Liver (tissue), 9 donors: ENCODE data around the gene PPME1. TPM values are rescaled to one million over a fixed set of nuclear protein-coding genes. Genes with fewer than 3 reads are reported as not detected.

Experiments
- DNase-seq: peaks from one replicate; pipeline ENCODE4 v3.0.0-alpha.2; 2017; ENCODE audit warnings: low spot score
- H3K27ac ChIP-seq, 2 donors: one replicate each; pipeline ENCODE4 v1.7.0; 2013; ENCODE audit warnings: inconsistent platforms in 2 of 2, low read length in 2 of 2, control low read depth in 1 of 2, low read depth in 1 of 2, mild to moderate bottlenecking in 1 of 2
- H3K27me3 ChIP-seq, 4 donors: one replicate each; pipeline versions ENCODE4 v1.6.1 to v1.7.0; 2013; ENCODE audit warnings: low read length in 3 of 4, inconsistent platforms in 1 of 4, mild to moderate bottlenecking in 1 of 4, moderate library complexity in 1 of 4; ENCODE audit not compliant: control insufficient read depth in 4 of 4, insufficient read depth in 4 of 4
- H3K36me3 ChIP-seq, 4 donors: one replicate each; pipeline versions ENCODE4 v1.6.1 to v1.7.0; 2013; ENCODE audit warnings: low read length in 3 of 4, mild to moderate bottlenecking in 3 of 4, low read depth in 1 of 4, moderate library complexity in 1 of 4; ENCODE audit not compliant: control insufficient read depth in 4 of 4, insufficient read depth in 3 of 4
- H3K4me1 ChIP-seq, 4 donors: one replicate each; pipeline versions ENCODE4 v1.6.1 to v1.7.0; 2013; ENCODE audit warnings: low read length in 3 of 4, mild to moderate bottlenecking in 3 of 4, moderate library complexity in 1 of 4; ENCODE audit not compliant: control insufficient read depth in 4 of 4, insufficient read depth in 4 of 4
- H3K4me3 ChIP-seq, 3 donors: one replicate each; pipeline versions ENCODE4 v1.6.1 to v1.7.0; 2013; ENCODE audit warnings: low read length in 3 of 3, control low read depth in 1 of 3, low read depth in 1 of 3, mild to moderate bottlenecking in 1 of 3
- H3K9ac ChIP-seq, 2 donors: one replicate each; pipeline ENCODE4 v1.7.0; 2013; ENCODE audit warnings: low read length in 2 of 2, mild to moderate bottlenecking in 2 of 2, moderate library complexity in 2 of 2, control low read depth in 1 of 2, low read depth in 1 of 2
- H3K9me3 ChIP-seq, 4 donors: one replicate each; pipeline versions ENCODE4 v1.6.1 to v1.7.0; 2013; ENCODE audit warnings: low read length in 3 of 4; ENCODE audit not compliant: control insufficient read depth in 4 of 4
- EGR1 ChIP-seq, 2 donors: IDR thresholded peaks; 2 replicates each; pipeline ENCODE4 v1.6.1; 2016 to 2018; ENCODE audit warnings: antibody characterized with exemption in 2 of 2, low read depth in 2 of 2
- FOXA2 ChIP-seq: IDR thresholded peaks from 2 replicates; pipeline ENCODE4 v1.6.1; 2016; ENCODE audit warnings: antibody characterized with exemption
- GABPA ChIP-seq, 2 donors: IDR thresholded peaks in 1 of 2; conservative IDR thresholded peaks in 1 of 2; 2 replicates each; pipeline ENCODE4 v1.6.1; 2016; ENCODE audit warnings: antibody characterized with exemption in 2 of 2, mild to moderate bottlenecking in 1 of 2, moderate library complexity in 1 of 2
- HNF4G ChIP-seq: IDR thresholded peaks from 2 replicates; pipeline ENCODE4 v1.6.1; 2016; ENCODE audit warnings: antibody characterized with exemption
- JUND ChIP-seq, 2 donors: IDR thresholded peaks; 2 replicates each; pipeline ENCODE4 v1.6.1; 2016; ENCODE audit warnings: antibody characterized with exemption in 2 of 2
- NR2F2 ChIP-seq: IDR thresholded peaks from 2 replicates; pipeline ENCODE4 v1.6.1; 2016; ENCODE audit warnings: antibody characterized with exemption
- RAD21 ChIP-seq, 2 donors: IDR thresholded peaks; 2 replicates each; pipeline ENCODE4 v1.6.1; 2016; ENCODE audit warnings: antibody characterized with exemption in 2 of 2, mild to moderate bottlenecking in 2 of 2
- RXRA ChIP-seq, 2 donors: IDR thresholded peaks; 2 replicates each; pipeline ENCODE4 v1.6.1; 2017 to 2018; ENCODE audit warnings: antibody characterized with exemption in 2 of 2, mild to moderate bottlenecking in 1 of 2
- SP1 ChIP-seq: IDR thresholded peaks from 2 replicates; pipeline ENCODE4 v1.6.1; 2018; ENCODE audit warnings: antibody characterized with exemption, mild to moderate bottlenecking
- TAF1 ChIP-seq: conservative IDR thresholded peaks from 2 replicates; pipeline ENCODE4 v1.6.1; 2016; ENCODE audit warnings: antibody characterized with exemption, mild to moderate bottlenecking
- YY1 ChIP-seq: IDR thresholded peaks from 2 replicates; pipeline ENCODE4 v1.6.1; 2016; ENCODE audit warnings: antibody characterized with exemption, mild to moderate bottlenecking
- whole genome bisulfite sequencing: extraction: QIAGEN DNeasy Blood & Tissue Kit; methylation state at CpG from one replicate; pipeline ENCODE4 v1.1.7; 2013; 5-methylcytosine and 5-hydroxymethylcytosine counted together
- polyA plus RNA-seq, 2 donors: library from polyadenylated mRNA; stranded (reverse) in 1 of 2; unstranded in 1 of 2; fragments of 200-250 nt in 1 of 2; fragments of >200 nt in 1 of 2; fragmentation: Nextera tagmentation in 1 of 2; extraction: Ambion mirVana in 1 of 2; gene quantifications; one replicate each; pipeline versions ENCODE4 v1.2.1 to v1.2.3, GENCODE V29; 2013 to 2015
- total RNA-seq, 2 donors: library from RNA; depleted of rRNA; stranded (reverse); fragments of >200 nt; gene quantifications; one replicate each; pipeline ENCODE4 v1.2.3, GENCODE V29; 2014
- TF ChIP-seq, protein P1 (sequence below): IDR thresholded peaks from 2 replicates; pipeline ENCODE4 v1.6.1; 2016; ENCODE audit warnings: antibody characterized with exemption
- TF ChIP-seq, protein P2 (sequence below): IDR thresholded peaks from 2 replicates; pipeline ENCODE4 v1.6.1; 2016; ENCODE audit warnings: antibody characterized with exemption
- TF ChIP-seq, protein P3 (sequence below): IDR thresholded peaks from 2 replicates; pipeline ENCODE4 v1.6.1; 2016; ENCODE audit warnings: antibody characterized with exemption
- TF ChIP-seq, protein P4 (sequence below): IDR thresholded peaks from 2 replicates; pipeline ENCODE4 v1.6.1; 2016; ENCODE audit warnings: antibody characterized with exemption, mild to moderate bottlenecking
- TF ChIP-seq, protein P5 (sequence below): fragments of 150-350 bp; IDR thresholded peaks from 2 replicates; pipeline ENCODE4 v1.5.1; 2017; ENCODE audit warnings: improper control_type of control experiment, low read depth, low read length; ENCODE audit not compliant: missing input control
- donor health status: healthy.
- donor health status: healthy.
- donor health status: healthy.
- donor health status: healthy.
- donor health status: healthy.

The PPME1 gene
- total and polyA plus RNA-seq, 4 donors = 9.1 to 47.4 (median 13.6) TPM

GRCh38 chr11:74179234-74180052 lies 8.4 kb downstream of the PPME1 start:
- H3K4me1 ChIP-seq = no peaks in the 10 kb centered on the region
- no peak for DNase-seq

GRCh38 chr11:74182635-74183034 lies 11.5 kb downstream of the PPME1 start:
- 95% methylated on average over 4 of the region's 4 CpGs for WGBS
- no peaks in the 10 kb centered on the region for H3K9me3 ChIP-seq
- H3K4me3 ChIP-seq = no peak overlapping the region
- no peak for DNase-seq
- no peaks in the 10 kb centered on the region for H3K4me1 ChIP-seq
- H3K36me3 ChIP-seq = no peaks in the 10 kb centered on the region
- TF ChIP-seq RAD21 (IDR thresholded peaks at IDR 0.05) (no peak), TAF1 (no peak), EGR1 (IDR thresholded peaks at IDR 0.05; ENCODE audit: low read depth in 2 of 2) (no peak), HNF4G (no peak), YY1 (no peak)
- TF ChIP-seq, protein P1, sequence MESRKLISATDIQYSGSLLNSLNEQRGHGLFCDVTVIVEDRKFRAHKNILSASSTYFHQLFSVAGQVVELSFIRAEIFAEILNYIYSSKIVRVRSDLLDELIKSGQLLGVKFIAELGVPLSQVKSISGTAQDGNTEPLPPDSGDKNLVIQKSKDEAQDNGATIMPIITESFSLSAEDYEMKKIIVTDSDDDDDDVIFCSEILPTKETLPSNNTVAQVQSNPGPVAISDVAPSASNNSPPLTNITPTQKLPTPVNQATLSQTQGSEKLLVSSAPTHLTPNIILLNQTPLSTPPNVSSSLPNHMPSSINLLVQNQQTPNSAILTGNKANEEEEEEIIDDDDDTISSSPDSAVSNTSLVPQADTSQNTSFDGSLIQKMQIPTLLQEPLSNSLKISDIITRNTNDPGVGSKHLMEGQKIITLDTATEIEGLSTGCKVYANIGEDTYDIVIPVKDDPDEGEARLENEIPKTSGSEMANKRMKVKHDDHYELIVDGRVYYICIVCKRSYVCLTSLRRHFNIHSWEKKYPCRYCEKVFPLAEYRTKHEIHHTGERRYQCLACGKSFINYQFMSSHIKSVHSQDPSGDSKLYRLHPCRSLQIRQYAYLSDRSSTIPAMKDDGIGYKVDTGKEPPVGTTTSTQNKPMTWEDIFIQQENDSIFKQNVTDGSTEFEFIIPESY = no peak
- TF ChIP-seq, protein P2, sequence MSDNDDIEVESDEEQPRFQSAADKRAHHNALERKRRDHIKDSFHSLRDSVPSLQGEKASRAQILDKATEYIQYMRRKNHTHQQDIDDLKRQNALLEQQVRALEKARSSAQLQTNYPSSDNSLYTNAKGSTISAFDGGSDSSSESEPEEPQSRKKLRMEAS = no peak
- TF ChIP-seq, protein P3, sequence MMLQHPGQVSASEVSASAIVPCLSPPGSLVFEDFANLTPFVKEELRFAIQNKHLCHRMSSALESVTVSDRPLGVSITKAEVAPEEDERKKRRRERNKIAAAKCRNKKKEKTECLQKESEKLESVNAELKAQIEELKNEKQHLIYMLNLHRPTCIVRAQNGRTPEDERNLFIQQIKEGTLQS = no peak
- TF ChIP-seq, protein P4, sequence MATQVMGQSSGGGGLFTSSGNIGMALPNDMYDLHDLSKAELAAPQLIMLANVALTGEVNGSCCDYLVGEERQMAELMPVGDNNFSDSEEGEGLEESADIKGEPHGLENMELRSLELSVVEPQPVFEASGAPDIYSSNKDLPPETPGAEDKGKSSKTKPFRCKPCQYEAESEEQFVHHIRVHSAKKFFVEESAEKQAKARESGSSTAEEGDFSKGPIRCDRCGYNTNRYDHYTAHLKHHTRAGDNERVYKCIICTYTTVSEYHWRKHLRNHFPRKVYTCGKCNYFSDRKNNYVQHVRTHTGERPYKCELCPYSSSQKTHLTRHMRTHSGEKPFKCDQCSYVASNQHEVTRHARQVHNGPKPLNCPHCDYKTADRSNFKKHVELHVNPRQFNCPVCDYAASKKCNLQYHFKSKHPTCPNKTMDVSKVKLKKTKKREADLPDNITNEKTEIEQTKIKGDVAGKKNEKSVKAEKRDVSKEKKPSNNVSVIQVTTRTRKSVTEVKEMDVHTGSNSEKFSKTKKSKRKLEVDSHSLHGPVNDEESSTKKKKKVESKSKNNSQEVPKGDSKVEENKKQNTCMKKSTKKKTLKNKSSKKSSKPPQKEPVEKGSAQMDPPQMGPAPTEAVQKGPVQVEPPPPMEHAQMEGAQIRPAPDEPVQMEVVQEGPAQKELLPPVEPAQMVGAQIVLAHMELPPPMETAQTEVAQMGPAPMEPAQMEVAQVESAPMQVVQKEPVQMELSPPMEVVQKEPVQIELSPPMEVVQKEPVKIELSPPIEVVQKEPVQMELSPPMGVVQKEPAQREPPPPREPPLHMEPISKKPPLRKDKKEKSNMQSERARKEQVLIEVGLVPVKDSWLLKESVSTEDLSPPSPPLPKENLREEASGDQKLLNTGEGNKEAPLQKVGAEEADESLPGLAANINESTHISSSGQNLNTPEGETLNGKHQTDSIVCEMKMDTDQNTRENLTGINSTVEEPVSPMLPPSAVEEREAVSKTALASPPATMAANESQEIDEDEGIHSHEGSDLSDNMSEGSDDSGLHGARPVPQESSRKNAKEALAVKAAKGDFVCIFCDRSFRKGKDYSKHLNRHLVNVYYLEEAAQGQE = no peak
- no peak overlapping the region for H3K9ac ChIP-seq
- no peaks in the 10 kb centered on the region for H3K27me3 ChIP-seq
- H3K27ac ChIP-seq = no peak overlapping the region

More at GRCh38 chr11:74179234-74180052, 8.4 kb downstream of the PPME1 start:
- no peak for TF ChIP-seq HNF4G
- TF ChIP-seq JUND (IDR thresholded peaks at IDR 0.05) = no peak
- no peak for TF ChIP-seq NR2F2
- TF ChIP-seq, protein P3 = no peak
- TF ChIP-seq, protein P4 = no peak
- TF ChIP-seq SP1 = no peak
- no peak for TF ChIP-seq YY1
- TF ChIP-seq FOXA2 = no peak
- TF ChIP-seq, protein P5, sequence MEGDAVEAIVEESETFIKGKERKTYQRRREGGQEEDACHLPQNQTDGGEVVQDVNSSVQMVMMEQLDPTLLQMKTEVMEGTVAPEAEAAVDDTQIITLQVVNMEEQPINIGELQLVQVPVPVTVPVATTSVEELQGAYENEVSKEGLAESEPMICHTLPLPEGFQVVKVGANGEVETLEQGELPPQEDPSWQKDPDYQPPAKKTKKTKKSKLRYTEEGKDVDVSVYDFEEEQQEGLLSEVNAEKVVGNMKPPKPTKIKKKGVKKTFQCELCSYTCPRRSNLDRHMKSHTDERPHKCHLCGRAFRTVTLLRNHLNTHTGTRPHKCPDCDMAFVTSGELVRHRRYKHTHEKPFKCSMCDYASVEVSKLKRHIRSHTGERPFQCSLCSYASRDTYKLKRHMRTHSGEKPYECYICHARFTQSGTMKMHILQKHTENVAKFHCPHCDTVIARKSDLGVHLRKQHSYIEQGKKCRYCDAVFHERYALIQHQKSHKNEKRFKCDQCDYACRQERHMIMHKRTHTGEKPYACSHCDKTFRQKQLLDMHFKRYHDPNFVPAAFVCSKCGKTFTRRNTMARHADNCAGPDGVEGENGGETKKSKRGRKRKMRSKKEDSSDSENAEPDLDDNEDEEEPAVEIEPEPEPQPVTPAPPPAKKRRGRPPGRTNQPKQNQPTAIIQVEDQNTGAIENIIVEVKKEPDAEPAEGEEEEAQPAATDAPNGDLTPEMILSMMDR = no peak
- TF ChIP-seq GABPA (IDR thresholded peaks at IDR 0.05 in 1 of 2, conservative IDR thresholded peaks at IDR 0.05 in 1 of 2) = no peak
- no peak for TF ChIP-seq RXRA (IDR thresholded peaks at IDR 0.05)
- no peaks in the 10 kb centered on the region for H3K27me3 ChIP-seq
- no peaks in the 10 kb centered on the region for H3K9me3 ChIP-seq
- H3K4me3 ChIP-seq = no peak overlapping the region
- no peak overlapping the region for H3K9ac ChIP-seq
- H3K36me3 ChIP-seq = no peaks in the 10 kb centered on the region
- WGBS = 97% methylated on average over 7 of the region's 7 CpGs
- H3K27ac ChIP-seq = no peak overlapping the region
